HEK293T (cell line): Measurements from ENCODE around the gene KRABD2.
A peak's percentile ranks its signal among the peaks of the same experiment; 100 is the strongest.

Experiments
- CTCF ChIA-PET: fragments of 350-600 bp; formaldehyde crosslinking; extraction: SDS; loops from one replicate; lab custom pipeline; 2021; ENCODE audit warnings: antibody characterized with exemption, inconsistent platforms; lab: Yijun Ruan, JAX
- POLR2A ChIA-PET: fragments of 350-600 bp; formaldehyde crosslinking; extraction: SDS; loops from one replicate; lab custom pipeline; 2020; ENCODE audit warnings: antibody characterized with exemption, inconsistent platforms; lab: Yijun Ruan, JAX
- DNase-seq: peaks from one replicate; pipeline ENCODE4 v3.0.0; 2012; ENCODE audit warnings: mixed read lengths; ENCODE audit errors: extremely low spot score
- ARNT ChIP-seq: fragments of 450-650 bp; IDR thresholded peaks from 2 replicates; pipeline ENCODE4 v1.6.1; 2017; ENCODE audit warnings: mild to moderate bottlenecking
- BHLHE40 ChIP-seq: fragments of 450-650 bp; IDR thresholded peaks from 2 replicates; pipeline ENCODE4 v1.6.1; 2016; ENCODE audit warnings: mild to moderate bottlenecking, moderate library complexity, borderline replicate concordance
- CTBP1 ChIP-seq: fragments of 450-650 bp; IDR thresholded peaks from 2 replicates; pipeline ENCODE4 v1.6.1; 2016; ENCODE audit warnings: borderline replicate concordance
- ELF4 ChIP-seq: fragments of 450-650 bp; IDR thresholded peaks from 2 replicates; pipeline ENCODE4 v1.6.1; 2017; ENCODE audit warnings: antibody characterized with exemption
- FOXA1 ChIP-seq: fragments of 450-650 bp; IDR thresholded peaks from 2 replicates; pipeline ENCODE4 v1.6.1; 2016; ENCODE audit warnings: mild to moderate bottlenecking
- FOXK2 ChIP-seq: fragments of 450-650 bp; IDR thresholded peaks from 2 replicates; pipeline ENCODE4 v1.6.1; 2016; ENCODE audit warnings: mild to moderate bottlenecking
- FOXM1 ChIP-seq: fragments of 450-650 bp; IDR thresholded peaks from 2 replicates; pipeline ENCODE4 v1.6.1; 2017; ENCODE audit warnings: mild to moderate bottlenecking, borderline replicate concordance
- HDGF ChIP-seq: fragments of 450-650 bp; IDR thresholded peaks from 2 replicates; pipeline ENCODE4 v1.6.1; 2017; ENCODE audit warnings: antibody characterized with exemption, borderline replicate concordance
- L3MBTL2 ChIP-seq: fragments of 450-650 bp; conservative IDR thresholded peaks from 2 replicates; pipeline ENCODE4 v1.6.1; 2016; ENCODE audit warnings: mild to moderate bottlenecking
- LEF1 ChIP-seq: fragments of 450-650 bp; IDR thresholded peaks from 2 replicates; pipeline ENCODE4 v1.6.1; 2017; ENCODE audit warnings: mild to moderate bottlenecking, borderline replicate concordance
- NFRKB ChIP-seq: fragments of 450-650 bp; IDR thresholded peaks from 2 replicates; pipeline ENCODE4 v1.6.1; 2016; ENCODE audit warnings: mild to moderate bottlenecking, moderate library complexity
- SP1 ChIP-seq: fragments of 450-650 bp; IDR thresholded peaks from 2 replicates; pipeline ENCODE4 v1.6.1; 2017
- SUZ12 ChIP-seq: fragments of 450-650 bp; IDR thresholded peaks from 2 replicates; pipeline ENCODE4 v1.6.1; 2016; ENCODE audit warnings: mild to moderate bottlenecking
- TARDBP ChIP-seq: fragments of 450-650 bp; IDR thresholded peaks from 2 replicates; pipeline ENCODE4 v1.6.1; 2016
- ZNF384 ChIP-seq: fragments of 450-650 bp; IDR thresholded peaks from 2 replicates; pipeline ENCODE4 v1.6.1; 2016
- TF ChIP-seq, protein P1 (sequence below): fragments of 450-650 bp; IDR thresholded peaks from 2 replicates; pipeline ENCODE4 v1.6.1; 2016

KRABD2 gene

DNA sequence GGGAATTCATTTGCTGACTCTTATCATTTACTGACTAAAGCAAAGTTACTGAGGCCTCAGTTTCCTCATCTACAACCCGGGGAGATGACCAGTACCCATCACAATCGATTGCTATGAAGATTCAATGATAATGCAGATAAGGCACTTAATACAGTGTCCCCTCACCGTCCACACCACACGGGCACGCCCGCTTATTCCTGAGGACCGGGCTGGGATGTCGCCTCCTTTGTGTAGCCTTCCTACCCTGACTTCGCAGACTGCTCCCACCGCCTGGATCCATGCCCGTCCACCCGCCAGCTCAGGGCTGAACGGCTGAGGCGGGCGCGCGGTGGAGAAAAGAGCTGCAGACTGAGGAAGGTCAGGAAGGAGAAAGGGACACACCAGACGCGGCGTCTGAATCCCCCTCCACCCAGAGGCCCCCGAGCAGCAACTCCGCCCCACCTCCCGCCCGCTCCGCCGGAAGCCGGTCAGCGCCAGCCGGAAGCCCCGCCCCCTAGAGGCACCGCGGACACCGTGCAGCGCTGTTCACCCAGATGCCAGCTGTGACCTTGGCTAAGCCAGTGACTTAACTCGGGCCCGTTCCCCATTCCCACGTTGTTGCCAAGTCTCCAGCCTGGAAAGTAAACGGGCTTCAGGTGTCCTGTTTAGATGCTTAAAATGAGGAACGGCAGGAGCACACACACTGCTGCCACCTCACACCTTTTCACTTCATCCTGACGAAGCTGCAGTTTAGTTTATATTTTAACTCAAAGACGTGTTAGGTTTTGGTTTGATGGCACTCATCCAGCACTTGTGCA lies at the start of gene KRABD2:
TSS of gene KRABD2 (minus strand) at position 434 of the 797 bp plus-strand sequence.
- ChIA-PET CTCF (interaction anchor here (1.1 kb wide), 1 partner anchor 81 kb away, joined by 3 read pairs; the partner anchor contains the start of gene SLC25A35), POLR2A (interaction anchor here (0.5 to 2.4 kb wide), 14 partner anchors 9 to 189 kb away, joined by 3 to 9 read pairs (median 4); partner anchors contain the start of genes PFAS, RANGRF and SLC25A35)
- TF ChIP-seq HDGF (no peak), L3MBTL2 (peak; percentile 32), FOXM1 (no peak), SUZ12 (no peak), CTBP1 (no peak), TARDBP (no peak), ELF4 (peak; percentile 32; the same call in 1 of the 2 replicates), ZNF384 (no peak), SP1 (no peak), FOXA1 (no peak)
- TF ChIP-seq, protein P1, sequence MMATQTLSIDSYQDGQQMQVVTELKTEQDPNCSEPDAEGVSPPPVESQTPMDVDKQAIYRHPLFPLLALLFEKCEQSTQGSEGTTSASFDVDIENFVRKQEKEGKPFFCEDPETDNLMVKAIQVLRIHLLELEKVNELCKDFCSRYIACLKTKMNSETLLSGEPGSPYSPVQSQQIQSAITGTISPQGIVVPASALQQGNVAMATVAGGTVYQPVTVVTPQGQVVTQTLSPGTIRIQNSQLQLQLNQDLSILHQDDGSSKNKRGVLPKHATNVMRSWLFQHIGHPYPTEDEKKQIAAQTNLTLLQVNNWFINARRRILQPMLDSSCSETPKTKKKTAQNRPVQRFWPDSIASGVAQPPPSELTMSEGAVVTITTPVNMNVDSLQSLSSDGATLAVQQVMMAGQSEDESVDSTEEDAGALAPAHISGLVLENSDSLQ, result no peak
- DNase-seq, result peak; percentile 90

DNA sequence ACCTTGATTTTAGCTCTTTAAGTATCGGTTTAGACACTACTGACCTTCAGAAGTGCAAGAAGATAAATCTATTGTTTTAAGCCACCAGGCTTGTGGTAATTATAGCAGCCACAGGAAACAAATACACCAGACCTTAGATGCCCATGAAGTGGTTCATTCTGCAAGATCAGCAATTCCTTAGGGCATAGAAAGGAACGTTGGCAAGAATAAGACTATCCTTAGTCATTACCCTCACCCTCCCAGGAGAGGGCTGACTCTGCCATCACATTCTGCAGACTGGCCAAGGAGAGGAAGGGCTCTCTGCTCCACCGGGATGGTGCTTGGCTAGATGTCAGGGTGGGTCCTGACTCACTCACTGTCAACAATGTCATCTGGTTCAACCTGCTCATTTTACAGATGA lies 45.1 kb upstream of the KRABD2 start:
- POLR2A ChIA-PET, result interaction anchor here (3.1 kb wide), 1 partner anchor 14 kb away, joined by 17 read pairs; the partner anchor contains the start of gene NDEL1
- no peak for TF ChIP-seq L3MBTL2
- TF ChIP-seq BHLHE40, result no peak
- TF ChIP-seq LEF1, result no peak
- TF ChIP-seq HDGF, result no peak
- no peak for TF ChIP-seq TARDBP
- no peak for TF ChIP-seq FOXM1
- TF ChIP-seq ARNT, result no peak
- no peak for TF ChIP-seq ELF4
- TF ChIP-seq ZNF384, result no peak
- TF ChIP-seq NFRKB, result no peak
- no peak for TF ChIP-seq FOXA1
- TF ChIP-seq SP1, result no peak
- no peak for TF ChIP-seq CTBP1
- no peak for TF ChIP-seq FOXK2
- TF ChIP-seq, protein P1, result no peak
- no peak for TF ChIP-seq SUZ12
- DNase-seq, result no peak
- CTCF ChIA-PET, result interaction anchor here (2.1 kb wide), 1 partner anchor 12 kb away, joined by 6 read pairs; no protein-coding TSS in a partner anchor

DNA sequence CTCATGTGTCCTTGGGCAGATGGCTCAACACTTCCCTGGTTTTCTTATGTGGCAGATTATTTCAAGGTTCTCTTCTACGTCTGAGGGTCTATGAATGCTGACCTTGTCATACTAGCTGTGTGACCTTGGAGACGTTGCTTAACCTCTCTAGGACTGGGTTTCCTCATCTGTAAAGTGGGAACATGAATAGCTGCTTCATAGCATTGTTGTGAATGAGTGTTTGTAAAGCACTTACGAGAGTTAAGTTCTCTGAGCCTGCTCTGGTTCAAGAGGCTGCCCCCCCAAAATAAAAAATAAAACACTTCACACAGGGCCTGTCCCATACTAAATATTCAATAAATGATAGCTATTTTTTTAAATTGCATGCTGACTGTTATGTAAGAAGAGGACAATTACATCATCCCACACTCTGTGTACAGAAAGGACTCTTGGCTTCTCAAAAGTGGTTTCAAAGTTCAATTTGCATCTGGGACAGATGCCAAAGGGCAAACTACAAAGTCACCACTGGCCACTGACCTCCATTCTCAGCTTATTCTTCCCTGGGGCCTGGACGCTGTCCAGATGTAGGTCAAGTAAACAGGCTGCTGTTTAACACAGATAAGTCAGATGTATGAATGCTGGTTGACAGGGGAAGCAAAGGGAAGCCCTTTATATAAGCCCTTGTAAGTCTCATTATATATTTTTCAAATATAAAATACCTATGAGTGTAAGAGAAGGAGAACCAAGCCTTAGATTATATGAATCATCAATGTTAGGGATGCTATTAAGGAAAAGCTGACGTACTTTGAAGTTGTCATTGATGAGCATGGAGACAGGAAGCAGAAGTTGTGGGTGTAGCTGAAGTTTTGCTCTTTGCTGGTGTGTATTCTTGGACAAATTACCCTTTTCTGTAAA lies 43.8 kb upstream of the KRABD2 start:
- ChIA-PET CTCF (interaction anchor here (0.5 to 2.1 kb wide), 6 partner anchors 10 to 481 kb away, joined by 3 to 6 read pairs (median 3); no protein-coding TSS in a partner anchor), POLR2A (interaction anchor here (0.5 to 3.1 kb wide), 2 partner anchors 15 to 17 kb away, joined by 3 to 17 read pairs; partner anchors contain the start of gene NDEL1)
- TF ChIP-seq LEF1 (no peak), NFRKB (no peak), FOXA1 (no peak), CTBP1 (no peak), L3MBTL2 (no peak), TARDBP (no peak), BHLHE40 (no peak), ZNF384 (no peak), SP1 (no peak), ELF4 (no peak), ARNT (no peak), SUZ12 (no peak), HDGF (no peak), FOXK2 (no peak), FOXM1 (no peak)
- TF ChIP-seq, protein P1, result no peak
- DNase-seq, result no peak

DNA sequence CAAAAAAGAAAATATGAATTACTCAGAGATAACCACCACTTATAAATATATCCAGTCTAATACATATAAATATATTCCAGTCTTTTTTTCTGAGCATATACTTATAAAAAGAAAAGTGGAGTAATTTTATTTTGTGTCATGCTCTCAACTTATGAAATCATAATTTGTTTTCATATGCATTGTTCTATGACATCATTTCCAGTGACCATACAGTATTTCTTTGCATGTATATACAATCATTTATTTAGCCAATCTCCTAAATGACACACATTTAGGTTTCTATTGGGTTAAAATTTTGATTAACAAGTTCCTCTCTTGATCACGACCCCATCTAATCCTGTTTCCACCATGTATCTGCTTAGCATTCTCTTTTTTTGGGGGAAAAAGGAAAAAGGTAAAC lies 42.8 kb upstream of the KRABD2 start:
- ChIA-PET CTCF (interaction anchor here (0.6 to 2.1 kb wide), 3 partner anchors 9 to 482 kb away, joined by 3 to 6 read pairs (median 3); no protein-coding TSS in a partner anchor), POLR2A (interaction anchor here (3.1 kb wide), 1 partner anchor 16 kb away, joined by 17 read pairs; the partner anchor contains the start of gene NDEL1)
- DNase-seq, result no peak
- TF ChIP-seq HDGF, result no peak
- TF ChIP-seq ELF4, result no peak
- no peak for TF ChIP-seq FOXM1
- TF ChIP-seq ARNT, result no peak
- TF ChIP-seq FOXK2, result no peak
- TF ChIP-seq BHLHE40, result no peak
- no peak for TF ChIP-seq NFRKB
- no peak for TF ChIP-seq ZNF384
- no peak for TF ChIP-seq CTBP1
- TF ChIP-seq FOXA1, result no peak
- TF ChIP-seq L3MBTL2, result no peak
- no peak for TF ChIP-seq TARDBP
- no peak for TF ChIP-seq LEF1
- TF ChIP-seq SP1, result no peak
- TF ChIP-seq, protein P1, result no peak
